BJ (cell line): ENCODE measurements around the gene KYAT1. TPM values are rescaled to one million over a fixed set of nuclear protein-coding genes. Genes with fewer than 3 reads are reported as not detected.

ENCODE experiments used
- CTCF ChIA-PET: fragments of 350-600 bp; formaldehyde crosslinking; extraction: SDS; loops from one replicate; lab custom pipeline; 2021; ENCODE audit warnings: antibody characterized with exemption, inconsistent platforms; lab: Yijun Ruan, JAX
- POLR2A ChIA-PET: fragments of 300-600 bp; sonication (Branson Sonifier 250); formaldehyde crosslinking; extraction: SDS; loops from one replicate; lab custom pipeline; 2021; ENCODE audit warnings: antibody characterized with exemption; lab: Charles Lee
- DNase-seq: peaks from one replicate; pipeline ENCODE4 v3.0.0-alpha.2; 2011; ENCODE audit warnings: low read depth
- H3K27me3 ChIP-seq: 2 replicates; pipeline ENCODE4 v1.6.0; 2011; ENCODE audit warnings: low read length; ENCODE audit not compliant: control insufficient read depth, insufficient read depth
- H3K36me3 ChIP-seq: 2 replicates; pipeline ENCODE4 v1.5.1; 2011; ENCODE audit warnings: low read length; ENCODE audit not compliant: control insufficient read depth, insufficient read depth
- H3K4me3 ChIP-seq: 2 replicates; pipeline ENCODE4 v1.5.1; 2011; ENCODE audit warnings: low read depth, mild to moderate bottlenecking, control low read depth, low read length
- polyA plus RNA-seq: library from polyadenylated mRNA; depleted of rRNA; stranded (reverse); fragments of >200 nt; gene quantifications from 2 replicates; pipeline ENCODE4 v1.2.3, GENCODE V29; 2011
- TF ChIP-seq, protein P1 (sequence below): IDR thresholded peaks from 2 replicates; pipeline ENCODE4 v1.5.1; 2011; ENCODE audit warnings: low read depth, mild to moderate bottlenecking, control low read depth, inconsistent platforms, low read length, moderate library complexity; ENCODE audit not compliant: insufficient read depth

The KYAT1 gene
- polyA plus RNA-seq, 1 experiment: 5.6 TPM

DNA sequence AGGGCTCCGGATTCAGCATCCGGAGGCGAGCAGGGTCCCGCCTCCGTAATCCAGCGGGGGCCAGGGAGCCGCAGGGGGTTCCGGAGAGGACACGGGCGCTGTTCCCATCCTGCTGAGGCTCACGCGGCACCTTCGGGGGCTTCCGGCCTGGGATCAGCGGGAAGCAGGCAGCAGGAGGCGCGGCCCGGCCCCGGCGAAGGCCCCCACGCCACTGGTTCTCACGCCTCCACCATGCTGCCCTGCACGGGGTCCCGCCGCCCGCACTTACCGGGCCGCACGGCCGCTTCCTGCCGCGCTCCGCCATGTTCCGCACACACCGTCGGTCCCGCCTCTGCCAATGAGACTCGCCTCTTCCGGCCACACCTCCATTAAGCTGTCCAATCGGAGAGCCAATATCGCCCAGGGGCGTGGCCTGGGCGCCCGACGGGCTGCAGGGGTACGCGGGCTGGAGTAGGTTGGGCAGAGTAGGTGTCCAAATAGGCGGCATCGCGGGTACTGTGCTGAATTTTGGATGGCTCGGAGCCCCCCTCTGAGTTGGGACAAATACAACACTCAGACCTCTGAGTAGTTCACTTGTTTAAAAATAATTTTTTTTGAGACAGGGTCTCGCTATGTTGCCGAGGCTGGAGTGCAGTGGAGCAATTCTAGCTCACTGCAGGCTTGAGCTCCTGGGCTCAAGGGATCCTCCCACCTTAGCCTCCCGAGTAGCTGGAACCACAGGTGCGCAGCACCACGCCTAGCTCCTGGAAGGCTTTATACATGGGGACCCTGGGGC is 52.1 kb downstream of the KYAT1 start, which contains the start of gene SPOUT1:
SPOUT1 (minus strand) TSS at position 318 of the 775 bp plus-strand sequence; CDS start at position 304, 14 bp downstream.
- ChIA-PET POLR2A (interaction anchor here (0.6 to 1.0 kb wide), 3 partner anchors 12 to 228 kb away, joined by 3 to 6 read pairs (median 4); partner anchors contain the start of genes ENDOG and ZDHHC12), CTCF (interaction anchor here (0.6 to 1.6 kb wide), 5 partner anchors 11 to 712 kb away, joined by 3 to 11 read pairs (median 3); partner anchors contain the start of genes ENDOG and PKN3)
- TF ChIP-seq, protein P1, sequence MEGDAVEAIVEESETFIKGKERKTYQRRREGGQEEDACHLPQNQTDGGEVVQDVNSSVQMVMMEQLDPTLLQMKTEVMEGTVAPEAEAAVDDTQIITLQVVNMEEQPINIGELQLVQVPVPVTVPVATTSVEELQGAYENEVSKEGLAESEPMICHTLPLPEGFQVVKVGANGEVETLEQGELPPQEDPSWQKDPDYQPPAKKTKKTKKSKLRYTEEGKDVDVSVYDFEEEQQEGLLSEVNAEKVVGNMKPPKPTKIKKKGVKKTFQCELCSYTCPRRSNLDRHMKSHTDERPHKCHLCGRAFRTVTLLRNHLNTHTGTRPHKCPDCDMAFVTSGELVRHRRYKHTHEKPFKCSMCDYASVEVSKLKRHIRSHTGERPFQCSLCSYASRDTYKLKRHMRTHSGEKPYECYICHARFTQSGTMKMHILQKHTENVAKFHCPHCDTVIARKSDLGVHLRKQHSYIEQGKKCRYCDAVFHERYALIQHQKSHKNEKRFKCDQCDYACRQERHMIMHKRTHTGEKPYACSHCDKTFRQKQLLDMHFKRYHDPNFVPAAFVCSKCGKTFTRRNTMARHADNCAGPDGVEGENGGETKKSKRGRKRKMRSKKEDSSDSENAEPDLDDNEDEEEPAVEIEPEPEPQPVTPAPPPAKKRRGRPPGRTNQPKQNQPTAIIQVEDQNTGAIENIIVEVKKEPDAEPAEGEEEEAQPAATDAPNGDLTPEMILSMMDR: no peak
- H3K4me3 ChIP-seq: peak within 1 kb of the TSS; percentile 96
- DNase-seq: peak; percentile 54
- H3K27me3 ChIP-seq: no peaks in the 10 kb centered on the region
- H3K36me3 ChIP-seq: peaks cover 13% of the 10 kb centered on the region

DNA sequence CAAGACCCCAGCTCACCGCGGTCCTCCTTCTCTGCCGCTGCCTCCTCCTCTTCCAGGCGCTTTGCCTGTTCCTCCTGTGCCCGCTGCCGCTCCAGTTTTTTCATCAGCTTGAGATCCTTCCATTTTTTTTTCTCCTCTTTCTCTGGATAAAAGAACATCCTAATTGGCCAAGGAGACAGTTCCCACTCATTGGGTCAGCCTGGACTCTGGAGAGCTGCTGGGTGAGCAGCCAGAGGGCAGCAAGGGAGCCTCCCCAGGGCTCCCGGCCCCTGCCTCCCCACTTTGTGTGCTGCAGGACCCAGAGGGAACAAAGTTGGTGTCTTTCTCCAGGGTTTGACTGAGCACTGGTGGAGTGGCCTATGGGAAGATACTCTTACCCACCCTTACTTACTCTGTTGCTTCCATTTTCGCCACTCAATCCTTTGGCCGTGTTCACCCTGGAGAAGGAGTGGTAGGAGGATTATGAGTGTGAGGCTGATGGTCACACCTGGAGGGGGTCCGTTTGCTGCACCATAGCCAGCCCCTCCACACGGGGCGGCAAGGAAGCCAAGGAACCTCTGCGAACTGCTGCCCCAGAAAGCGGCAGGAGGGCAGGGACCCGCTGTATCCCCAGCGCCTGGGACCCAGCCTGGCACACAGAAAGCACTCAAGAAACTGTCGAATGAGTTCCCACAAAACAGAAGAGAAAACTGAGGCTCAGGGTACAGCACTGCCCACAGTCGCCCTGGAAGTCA is 52.9 kb downstream of the KYAT1 start:
- peaks cover 19% of the 10 kb centered on the region for H3K36me3 ChIP-seq
- TF ChIP-seq, protein P1: no peak
- peak overlapping the region; percentile 96 for H3K4me3 ChIP-seq
- CTCF ChIA-PET: interaction anchor here (0.8 to 1.6 kb wide), 2 partner anchors 10 to 712 kb away, joined by 3 to 11 read pairs; partner anchors contain the start of gene ENDOG
- DNase-seq: no peak
- POLR2A ChIA-PET: interaction anchor here (0.6 kb wide), 1 partner anchor 105 kb away, joined by 4 read pairs; the partner anchor contains the start of gene ZDHHC12
- no peaks in the 10 kb centered on the region for H3K27me3 ChIP-seq

DNA sequence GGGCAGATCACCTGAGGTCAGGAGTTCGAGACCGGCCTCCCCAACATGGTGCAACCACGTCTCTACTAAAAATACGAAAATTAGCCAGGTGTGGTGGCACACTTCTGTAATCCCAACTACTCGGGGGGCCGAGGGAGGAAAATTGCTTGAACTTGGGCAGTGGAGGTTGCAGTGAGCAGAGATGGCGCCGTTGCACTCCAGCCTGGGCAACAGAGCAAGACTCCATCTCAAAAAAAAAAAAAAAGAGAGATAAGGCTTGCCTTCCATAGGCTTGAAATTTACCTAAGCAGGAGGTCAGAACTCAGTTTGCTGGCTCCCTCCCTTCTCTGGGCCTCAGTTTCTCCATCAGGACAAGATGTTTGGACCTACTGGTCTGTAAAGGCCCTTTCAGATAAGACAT is 53.5 kb downstream of the KYAT1 start:
- Histone ChIP-seq H3K36me3 (peaks cover 20% of the 10 kb centered on the region), H3K27me3 (no peaks in the 10 kb centered on the region), H3K4me3 (no peak overlapping the region)
- TF ChIP-seq, protein P1: no peak
- ChIA-PET POLR2A (no interaction called here), CTCF (interaction anchor here (1.5 kb wide), 1 partner anchor 10 kb away, joined by 12 read pairs; the partner anchor contains the start of gene ENDOG)
- DNase-seq: no peak

DNA sequence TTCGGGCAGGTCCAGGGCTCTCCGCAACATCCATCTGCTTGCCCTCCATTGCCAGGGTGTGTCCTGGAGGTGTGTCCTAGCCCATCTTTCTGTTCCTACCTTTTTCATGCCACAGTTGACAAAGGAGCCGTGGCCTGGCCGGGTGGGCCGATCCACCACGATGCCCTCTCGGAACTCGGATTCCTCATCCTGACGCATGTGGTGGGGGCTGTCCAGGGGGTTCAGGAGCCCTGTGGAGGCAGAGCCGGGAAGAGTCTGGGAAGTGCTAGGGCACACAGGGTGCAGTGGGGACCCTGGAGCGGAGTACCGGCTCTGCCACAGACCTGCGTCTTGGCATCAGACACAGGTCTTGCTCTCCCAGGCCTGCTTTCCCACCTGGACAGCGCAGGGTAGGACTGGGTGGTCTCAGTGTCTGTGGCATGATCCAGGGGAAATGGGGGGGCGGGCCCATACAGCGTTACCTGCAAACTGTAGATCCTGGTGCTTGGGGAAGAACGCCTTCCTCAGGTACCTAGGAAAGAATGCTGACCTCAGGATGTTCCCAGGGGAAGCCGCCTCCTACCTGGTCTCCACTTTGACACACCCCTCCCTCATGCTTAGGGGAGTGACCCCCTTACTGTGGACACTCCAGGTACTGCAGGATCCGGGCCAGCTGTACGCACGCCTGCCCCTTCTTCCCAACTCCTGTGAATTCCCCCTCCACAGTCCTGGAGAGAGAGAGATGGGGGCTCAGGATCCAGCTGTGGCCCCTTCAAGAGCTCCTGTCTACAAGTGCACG is 55.6 kb downstream of the KYAT1 start:
- Histone ChIP-seq H3K27me3 (no peaks in the 10 kb centered on the region), H3K4me3 (no peak overlapping the region), H3K36me3 (peaks cover 27% of the 10 kb centered on the region)
- no peak for DNase-seq
- TF ChIP-seq, protein P1: no peak
- ChIA-PET CTCF (no interaction called here), POLR2A (no interaction called here)
